Pulmonary artery endothelial cell (primary cell): Measurements from ENCODE around the gene YKT6. TPM values are rescaled to one million over a fixed set of nuclear protein-coding genes. Genes with fewer than 3 reads are reported as not detected.
"Not testable (repeated sequence)": the region's sequence is repeated elsewhere in the genome, so short reads cannot be mapped to it uniquely, and the experiment has no call there.

Experiments
- DNase-seq: peaks from one replicate; pipeline ENCODE4 v3.0.0-alpha.2; 2011; ENCODE audit warnings: low read depth, low spot score
- total RNA-seq: library from RNA; depleted of rRNA; stranded (reverse); fragments of >200 nt; gene quantifications from 2 replicates; pipeline ENCODE4 v1.2.3, GENCODE V29; 2014

The YKT6 gene
- total RNA-seq, 1 donor from 2014 or later = 145 TPM

- no peak for DNase-seq
Measured at GRCh38 chr7:44193011-44193802, 7.6 kb upstream of the YKT6 start.

DNA sequence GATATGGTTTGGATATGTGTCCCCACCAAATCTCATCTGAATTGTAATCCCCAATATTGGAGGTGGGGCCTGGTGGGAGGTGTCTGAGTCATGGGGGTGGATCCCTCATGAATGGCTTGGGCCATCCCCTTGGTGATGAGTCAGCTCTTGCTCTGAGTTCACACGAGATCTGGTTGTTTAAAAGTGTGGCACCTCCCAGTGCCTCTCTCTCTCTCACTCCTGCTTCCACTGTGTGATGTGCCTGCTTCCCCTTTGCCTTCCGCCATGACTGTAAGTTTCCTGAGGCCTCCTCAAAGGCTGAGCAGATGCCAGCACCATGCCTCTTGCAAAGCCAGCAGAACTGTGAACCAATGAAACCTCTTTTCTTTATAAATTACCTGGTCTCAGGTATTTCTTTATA lies 6.7 kb upstream of the YKT6 start:
- no peak for DNase-seq

- DNase-seq = no peak
Measured at GRCh38 chr7:44194562-44195145, 6.1 kb upstream of the YKT6 start.

DNA sequence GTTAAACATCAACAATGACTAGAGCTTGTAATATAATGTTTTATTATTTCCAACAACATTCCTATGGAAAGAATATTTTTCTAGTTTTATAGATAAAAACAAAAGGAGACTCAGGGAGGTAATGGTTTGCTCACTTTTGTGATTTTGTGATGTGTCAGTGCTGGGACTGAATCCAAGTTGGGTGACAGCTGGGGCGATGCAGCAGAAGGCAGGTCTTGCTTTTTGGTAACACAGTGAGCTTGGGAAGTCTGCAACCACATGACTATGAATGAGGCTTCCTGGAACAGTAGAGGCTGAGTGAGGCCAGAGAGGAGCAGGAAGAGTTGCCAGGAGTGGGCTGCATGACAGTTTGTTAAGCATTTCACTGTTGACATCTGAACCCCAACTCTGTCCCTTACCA lies 4.9 kb upstream of the YKT6 start:
- DNase-seq = no peak

- no peak for DNase-seq
Measured at GRCh38 chr7:44196450-44196872, 4.3 kb upstream of the YKT6 start.

DNA sequence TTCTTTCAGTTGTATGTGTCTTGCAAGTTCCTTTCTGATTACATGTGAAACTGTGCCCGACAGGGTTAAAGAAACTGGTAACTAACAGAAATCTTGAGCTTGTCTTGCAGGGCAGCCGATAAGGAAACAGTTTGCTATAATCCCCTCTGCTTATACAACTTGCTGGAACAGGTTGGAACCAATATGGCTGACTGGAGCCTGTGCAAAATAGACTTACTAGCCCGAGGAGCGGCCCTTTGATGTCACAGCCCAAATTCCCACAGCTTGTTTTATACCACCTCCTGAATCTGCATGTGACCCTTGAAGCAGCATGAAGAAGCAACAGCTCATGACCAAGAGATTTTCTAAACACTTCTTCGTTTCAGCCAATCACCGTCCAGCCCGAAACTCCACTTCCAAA lies 3.3 kb upstream of the YKT6 start:
- DNase-seq = no peak

- not testable (repeated sequence) for DNase-seq
Measured at GRCh38 chr7:44200163-44200562, 615 bp upstream of the YKT6 start.

DNA sequence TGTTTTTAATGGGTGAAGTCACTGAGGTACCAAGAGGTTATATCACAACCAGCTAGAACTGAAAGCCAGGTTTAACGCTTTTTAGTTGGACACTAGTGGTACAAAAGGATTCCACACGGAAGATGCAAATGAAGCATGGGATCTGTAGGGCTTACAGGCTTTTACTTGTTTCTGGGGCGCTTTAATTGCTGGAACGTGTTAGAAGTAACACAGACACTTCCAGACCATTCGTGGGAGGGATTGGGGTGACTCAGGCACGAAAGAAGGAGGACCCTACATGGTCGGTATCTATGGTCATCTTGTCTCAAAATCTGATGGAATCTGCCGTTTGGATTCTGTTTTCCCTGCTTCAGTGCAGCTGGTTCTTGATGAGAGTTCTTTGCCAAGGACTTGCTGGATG lies 1.0 kb downstream of the YKT6 start:
- DNase-seq = no peak

DNA sequence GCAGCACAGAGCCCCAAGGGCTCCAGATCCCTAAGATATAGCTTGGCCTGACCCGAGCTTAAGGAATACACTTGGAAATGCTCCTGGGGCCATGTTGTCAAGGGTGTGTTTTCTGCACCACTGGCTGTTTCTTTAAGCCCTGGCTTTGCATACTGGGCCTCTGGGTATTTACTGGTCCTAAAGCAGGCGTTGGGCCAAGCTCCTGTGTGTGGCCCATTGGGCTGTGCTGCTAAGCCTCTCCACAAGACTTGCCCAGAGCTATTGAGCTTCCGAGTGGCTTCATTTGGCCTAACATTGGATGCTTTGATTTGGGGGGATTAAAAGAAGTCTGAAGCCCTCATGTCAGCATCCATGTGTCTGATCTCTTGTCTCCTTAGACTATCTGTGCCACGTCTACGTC lies 5.2 kb downstream of the YKT6 start:
- DNase-seq = no peak

DNA sequence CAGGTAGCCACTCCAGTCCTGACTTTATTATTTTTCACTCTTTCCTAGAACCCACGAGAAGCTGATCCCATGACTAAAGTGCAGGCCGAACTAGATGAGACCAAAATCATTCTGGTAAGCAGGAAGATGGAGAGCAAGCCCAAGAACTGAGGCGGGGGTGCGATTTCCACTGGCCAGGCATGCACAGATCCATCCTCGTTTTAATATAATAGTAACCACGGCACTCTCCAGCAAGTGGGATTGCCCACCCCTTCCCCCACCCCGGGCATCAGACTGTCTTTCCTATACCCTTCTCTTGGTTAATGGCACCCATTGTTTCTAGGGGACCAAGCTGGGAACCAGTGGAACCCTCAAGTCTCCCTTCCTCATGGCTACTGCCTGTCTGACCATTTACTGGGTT lies 7.3 kb downstream of the YKT6 start:
- no peak for DNase-seq

GRCh38 chr7:44210107-44210506 lies 9.3 kb downstream of the YKT6 start:
- no peak for DNase-seq

- DNase-seq = no peak
Measured at GRCh38 chr7:44211126-44211675, 10.4 kb downstream of the YKT6 start.

DNA sequence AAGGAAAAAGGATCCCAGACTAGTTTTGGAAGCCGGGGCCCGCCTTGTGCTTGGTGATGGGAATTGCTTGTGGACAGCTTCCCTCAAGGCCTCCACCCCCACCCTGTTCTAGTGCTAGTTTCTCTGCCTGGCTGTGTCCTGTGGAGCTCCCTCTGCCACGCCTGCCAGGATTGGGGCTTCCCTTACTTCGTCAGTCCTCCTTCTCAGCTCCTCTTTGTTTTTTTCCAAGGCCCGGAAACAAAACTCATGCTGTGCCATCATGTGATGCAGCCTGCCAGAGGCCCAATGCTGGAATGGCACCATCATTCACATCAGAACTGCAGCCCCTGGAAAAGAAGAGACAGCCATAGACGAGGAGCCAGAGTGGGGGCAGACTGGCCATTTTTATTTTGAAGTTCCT lies 11.2 kb downstream of the YKT6 start:
- no peak for DNase-seq

DNA sequence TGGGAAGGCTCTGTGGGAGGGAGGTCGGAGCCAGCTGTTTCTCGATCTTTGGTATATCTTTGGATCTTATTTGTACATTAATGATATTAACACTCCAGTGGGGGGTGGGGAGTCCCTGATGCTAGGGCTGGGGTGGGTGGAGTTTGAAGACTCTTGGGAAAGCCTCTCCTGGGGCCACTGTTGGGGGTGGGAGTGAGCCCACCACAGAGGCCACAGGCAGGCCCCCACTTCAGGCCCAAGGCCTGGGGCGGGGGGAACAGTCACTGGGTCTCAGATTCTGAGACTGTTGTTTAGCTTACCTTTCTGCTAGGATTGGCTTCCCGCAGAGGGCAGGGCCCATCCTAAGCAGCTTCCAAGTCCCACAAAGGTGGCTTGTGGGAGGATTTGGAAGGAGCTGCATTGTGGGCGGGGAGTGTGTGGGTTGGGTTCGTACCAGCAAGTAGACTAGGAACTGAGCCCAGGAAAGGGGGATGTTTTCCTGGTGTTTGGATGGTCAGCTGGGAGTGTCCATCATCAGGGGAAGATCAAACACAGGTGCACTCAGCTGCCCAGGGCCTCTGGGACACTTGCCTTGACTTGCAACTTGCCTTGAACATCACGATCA lies 11.9 kb downstream of the YKT6 start:
- DNase-seq = no peak

GRCh38 chr7:44213206-44213876 lies 12.6 kb downstream of the YKT6 start:
- DNase-seq = no peak

DNA sequence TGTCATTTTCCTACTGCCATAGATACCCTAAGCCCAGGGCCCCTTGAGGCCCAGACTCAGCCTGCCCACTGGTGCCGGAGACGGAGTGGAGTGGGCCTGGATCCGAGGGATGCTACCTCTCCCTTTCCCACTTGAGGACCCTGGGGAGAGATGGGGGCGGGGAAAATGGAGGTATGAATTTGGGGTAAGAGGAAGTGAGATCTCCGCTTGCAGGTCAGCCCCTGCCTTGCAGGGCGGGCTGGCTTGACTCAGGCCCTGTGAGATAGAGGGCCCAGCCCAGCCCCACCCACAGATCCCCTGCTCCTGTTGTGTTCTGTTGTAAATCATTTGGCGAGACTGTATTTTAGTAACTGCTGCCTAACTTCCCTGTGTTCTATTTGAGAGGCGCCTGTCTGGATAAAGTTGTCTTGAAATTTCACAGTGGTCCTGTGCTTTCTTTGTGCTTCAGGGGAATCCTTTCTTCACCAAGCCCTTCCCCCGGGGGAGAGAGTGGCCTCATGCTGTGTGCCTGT lies 13.2 kb downstream of the YKT6 start:
- DNase-seq = no peak

- no peak for DNase-seq
Measured at GRCh38 chr7:44215531-44215930, 14.8 kb downstream of the YKT6 start.

GRCh38 chr7:44216019-44216418 lies 15.2 kb downstream of the YKT6 start:
- no peak for DNase-seq

DNA sequence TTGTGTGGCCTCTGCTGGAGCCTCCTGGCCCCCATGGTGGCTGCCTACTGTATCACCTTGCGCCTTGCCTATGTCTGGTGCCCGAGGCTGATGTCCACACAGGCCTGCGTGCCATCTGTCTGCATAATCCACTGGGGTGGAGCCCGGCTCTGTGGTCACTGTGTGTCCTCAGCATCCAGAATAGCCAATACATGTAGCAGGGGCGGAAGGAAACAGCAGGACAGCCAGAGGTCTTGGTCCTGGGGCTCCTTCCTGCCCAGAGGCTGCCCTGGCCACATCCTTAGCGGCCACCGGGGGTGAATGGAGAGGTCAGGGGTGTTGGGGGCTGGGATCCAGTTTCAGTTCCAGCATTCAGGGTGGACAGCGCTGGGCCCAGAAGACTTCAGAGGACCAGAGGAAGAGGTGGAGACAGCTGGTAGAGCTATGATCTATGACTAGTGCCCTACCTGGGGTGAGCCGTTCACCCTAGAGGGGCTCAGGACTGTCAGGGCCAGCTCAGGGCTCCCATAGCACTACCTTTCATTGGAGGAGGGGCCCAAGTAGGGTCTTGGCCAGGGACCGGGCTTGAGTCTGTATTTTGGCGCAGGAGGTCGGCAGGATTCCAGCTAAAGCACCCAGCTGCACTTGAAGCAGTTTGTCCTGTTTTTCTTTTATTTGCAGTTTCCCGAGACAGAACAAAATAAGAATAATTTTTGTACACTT lies 15.9 kb downstream of the YKT6 start:
- DNase-seq = no peak

DNA sequence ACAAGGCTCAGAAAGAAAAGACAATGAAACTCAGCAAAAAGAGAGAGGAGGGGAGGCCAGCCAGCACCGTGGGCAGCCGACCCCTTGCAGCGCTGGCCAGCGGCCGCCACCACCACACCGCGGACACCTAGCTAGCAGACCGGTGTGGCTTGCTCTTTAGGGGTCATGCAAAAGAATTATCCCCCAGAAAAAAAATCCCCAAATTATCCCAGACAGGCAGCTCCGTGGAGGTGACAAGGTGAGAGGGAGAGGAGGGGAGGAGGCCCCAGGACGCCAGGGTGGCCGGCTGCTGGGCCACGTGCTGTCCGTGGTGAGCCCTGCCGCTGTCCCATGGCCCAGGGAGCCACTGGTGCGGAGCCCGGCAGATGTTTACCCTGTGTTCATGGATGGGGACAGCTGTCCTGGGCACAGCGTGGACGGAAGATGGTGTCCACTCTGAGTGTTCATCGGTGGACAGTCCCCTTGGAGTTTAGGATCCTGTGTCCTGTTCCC lies 16.5 kb downstream of the YKT6 start:
- DNase-seq = no peak

DNA sequence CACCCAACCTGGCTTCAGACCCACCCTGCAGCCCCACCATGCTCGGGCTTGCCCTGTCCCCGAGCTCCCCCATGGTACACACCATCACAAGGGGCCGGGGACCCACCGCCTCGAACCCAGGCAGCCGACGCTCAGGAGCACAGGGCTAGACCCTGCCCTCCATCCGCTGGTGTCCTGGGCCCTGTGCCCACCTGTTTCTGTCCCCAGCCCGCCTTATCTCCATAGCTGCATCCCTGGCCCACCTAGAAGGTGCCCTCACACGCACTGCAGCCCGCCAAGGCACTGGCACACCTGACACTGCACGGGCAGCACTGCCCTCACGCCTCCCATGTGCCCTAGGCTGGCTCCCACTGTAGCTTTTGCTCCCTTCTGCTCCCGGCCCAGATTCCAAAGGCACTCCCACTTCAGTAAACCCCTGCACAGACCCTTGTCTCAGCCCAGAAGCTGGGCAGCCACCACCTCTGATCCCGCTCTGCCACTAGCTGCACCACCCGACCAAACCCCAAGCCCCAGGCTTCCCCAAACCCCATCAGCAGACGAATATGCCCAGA lies 17.1 kb downstream of the YKT6 start:
- DNase-seq = no peak
